Cerebellar nuclear complex (tissue), 1 donor: Measurements from ENCODE around the gene TBCC.
"Not testable (repeated sequence)": the region's sequence is repeated elsewhere in the genome, so short reads cannot be mapped to it uniquely, and the experiment has no call there.

Source experiments
- DNase-seq, 2 experiments: peaks; one replicate each; lab custom pipeline; 2025; lab: John Stamatoyannopoulos, UW

Gene TBCC

GRCh38 chr6:42745640-42746462, at the start of gene TBCC:
TSS of gene TBCC (minus strand) at chr6:42746103. CDS start at chr6:42746073, 30 bp downstream.
- peak; percentile 90 to 91 for DNase-seq

- no peak for DNase-seq
Observed at GRCh38 chr6:42795651-42796050, 49.7 kb upstream of the TBCC start.

- DNase-seq: no peak
Observed at GRCh38 chr6:42791706-42792320, 45.9 kb upstream of the TBCC start.

GRCh38 chr6:42790549-42791181, 44.8 kb upstream of the TBCC start:
- no peak for DNase-seq

- no peak for DNase-seq
Observed at GRCh38 chr6:42788671-42789070, 42.8 kb upstream of the TBCC start.

- no peak for DNase-seq
Observed at GRCh38 chr6:42787063-42787472, 41.2 kb upstream of the TBCC start.

GRCh38 chr6:42786525-42786985, 40.7 kb upstream of the TBCC start:
- no peak for DNase-seq

GRCh38 chr6:42784717-42785498, 39.0 kb upstream of the TBCC start:
- no peak for DNase-seq

GRCh38 chr6:42783876-42784642, 38.2 kb upstream of the TBCC start:
- no peak for DNase-seq

GRCh38 chr6:42783177-42783875, 37.4 kb upstream of the TBCC start:
- no peak for DNase-seq

- DNase-seq: no peak
Observed at GRCh38 chr6:42782689-42783176, 36.8 kb upstream of the TBCC start.

GRCh38 chr6:42781796-42782688, 36.1 kb upstream of the TBCC start, which contains the start of gene BICRAL:
TSS of gene BICRAL (plus strand) at chr6:42782052. CDS start at chr6:42822023, 39,971 bp downstream.
- DNase-seq: no peak

- no peak for DNase-seq
Observed at GRCh38 chr6:42781546-42781795, 35.6 kb upstream of the TBCC start.

GRCh38 chr6:42779521-42779920, 33.6 kb upstream of the TBCC start:
- DNase-seq: no peak

- DNase-seq: no peak
Observed at GRCh38 chr6:42778122-42778521, 32.2 kb upstream of the TBCC start.

GRCh38 chr6:42777126-42777822, 31.4 kb upstream of the TBCC start:
- DNase-seq: no peak

- DNase-seq: not testable (repeated sequence)
Observed at GRCh38 chr6:42774821-42775487, 29.1 kb upstream of the TBCC start.

GRCh38 chr6:42774201-42774600, 28.3 kb upstream of the TBCC start:
- no peak for DNase-seq

- no peak for DNase-seq
Observed at GRCh38 chr6:42771741-42772100, 25.8 kb upstream of the TBCC start.
